KMS-11 (cell line): Measurements from ENCODE around the gene TTC28.
"Not testable (repeated sequence)": the region's sequence is repeated elsewhere in the genome, so short reads cannot be mapped to it uniquely, and the experiment has no call there.

ENCODE experiments used
- H2AFZ ChIP-seq: fragments of 200-600 bp; sonication (generic); 2 replicates; pipeline ENCODE4 v1.6.1; 2016; ENCODE audit warnings: antibody characterized with exemption, mixed run types, low read depth
- H3K27ac ChIP-seq: fragments of 200-600 bp; sonication (generic); 2 replicates; pipeline ENCODE4 v1.6.1; 2016; ENCODE audit warnings: mild to moderate bottlenecking, mixed run types
- H3K27me3 ChIP-seq: fragments of 200-600 bp; sonication (generic); 2 replicates; pipeline ENCODE4 v1.6.1; 2017; ENCODE audit warnings: mild to moderate bottlenecking, low read depth, mixed run types, moderate library complexity; ENCODE audit not compliant: insufficient read depth
- H3K36me3 ChIP-seq: fragments of 200-600 bp; sonication (generic); 2 replicates; pipeline ENCODE4 v1.6.1; 2017; ENCODE audit warnings: mild to moderate bottlenecking, mixed run types; ENCODE audit not compliant: insufficient read depth
- H3K4me1 ChIP-seq: fragments of 200-600 bp; sonication (generic); 2 replicates; pipeline ENCODE4 v1.6.1; 2016; ENCODE audit warnings: mild to moderate bottlenecking, low read depth, mixed run types; ENCODE audit not compliant: poor library complexity, severe bottlenecking
- H3K4me2 ChIP-seq: fragments of 200-600 bp; sonication (generic); 2 replicates; pipeline ENCODE4 v1.7.0; 2016; ENCODE audit warnings: mild to moderate bottlenecking, mixed run types
- H3K4me3 ChIP-seq: fragments of 200-600 bp; sonication (generic); IDR thresholded peaks from 2 replicates; pipeline ENCODE4 v1.6.1; 2017; ENCODE audit warnings: low read depth, low read length, mixed read lengths; ENCODE audit not compliant: insufficient read depth
- H3K79me2 ChIP-seq: fragments of 200-600 bp; sonication (generic); 2 replicates; pipeline ENCODE4 v1.6.1; 2016; ENCODE audit warnings: low read depth, mixed run types; ENCODE audit not compliant: insufficient read depth
- H3K9ac ChIP-seq: fragments of 200-600 bp; sonication (generic); 2 replicates; pipeline ENCODE4 v1.6.1; 2016; ENCODE audit warnings: mild to moderate bottlenecking, mixed run types
- H4K20me1 ChIP-seq: fragments of 200-600 bp; sonication (generic); 2 replicates; pipeline ENCODE4 v1.6.1; 2016; ENCODE audit warnings: mild to moderate bottlenecking, mixed run types; ENCODE audit not compliant: insufficient read depth
- TF ChIP-seq, protein P1 (sequence below): fragments of 200-600 bp; sonication (generic); conservative IDR thresholded peaks from 2 replicates; pipeline ENCODE4 v1.6.1; 2017; ENCODE audit warnings: low read depth, mild to moderate bottlenecking, antibody characterized with exemption, low read length, moderate library complexity, mixed read lengths

The TTC28 gene

DNA sequence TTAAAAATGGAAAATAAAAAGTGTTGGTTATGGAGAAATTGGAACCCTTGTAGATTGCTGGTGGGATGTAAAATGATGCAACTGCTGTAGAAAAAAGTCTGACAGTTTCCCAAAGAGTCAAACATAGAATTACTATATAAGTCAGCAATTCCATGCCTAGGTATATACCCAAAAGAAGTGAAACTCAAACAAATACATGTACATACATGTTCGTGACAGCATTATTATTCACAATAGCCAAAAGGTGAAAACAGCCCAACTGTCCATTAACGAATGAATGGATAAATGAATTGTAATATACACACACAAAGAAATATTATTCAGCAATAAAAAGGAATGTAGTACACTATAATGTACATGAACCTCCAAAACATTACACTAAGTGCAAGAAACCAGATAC is 116.0 kb downstream of the TTC28 start:
- H3K27ac ChIP-seq = no peak overlapping the region
- no peaks in the 10 kb centered on the region for H3K4me1 ChIP-seq
- H2AFZ ChIP-seq = no peak overlapping the region
- no peaks in the 10 kb centered on the region for H3K36me3 ChIP-seq
- no peak overlapping the region for H3K4me3 ChIP-seq
- TF ChIP-seq, protein P1, sequence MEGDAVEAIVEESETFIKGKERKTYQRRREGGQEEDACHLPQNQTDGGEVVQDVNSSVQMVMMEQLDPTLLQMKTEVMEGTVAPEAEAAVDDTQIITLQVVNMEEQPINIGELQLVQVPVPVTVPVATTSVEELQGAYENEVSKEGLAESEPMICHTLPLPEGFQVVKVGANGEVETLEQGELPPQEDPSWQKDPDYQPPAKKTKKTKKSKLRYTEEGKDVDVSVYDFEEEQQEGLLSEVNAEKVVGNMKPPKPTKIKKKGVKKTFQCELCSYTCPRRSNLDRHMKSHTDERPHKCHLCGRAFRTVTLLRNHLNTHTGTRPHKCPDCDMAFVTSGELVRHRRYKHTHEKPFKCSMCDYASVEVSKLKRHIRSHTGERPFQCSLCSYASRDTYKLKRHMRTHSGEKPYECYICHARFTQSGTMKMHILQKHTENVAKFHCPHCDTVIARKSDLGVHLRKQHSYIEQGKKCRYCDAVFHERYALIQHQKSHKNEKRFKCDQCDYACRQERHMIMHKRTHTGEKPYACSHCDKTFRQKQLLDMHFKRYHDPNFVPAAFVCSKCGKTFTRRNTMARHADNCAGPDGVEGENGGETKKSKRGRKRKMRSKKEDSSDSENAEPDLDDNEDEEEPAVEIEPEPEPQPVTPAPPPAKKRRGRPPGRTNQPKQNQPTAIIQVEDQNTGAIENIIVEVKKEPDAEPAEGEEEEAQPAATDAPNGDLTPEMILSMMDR = no peak
- no peaks in the 10 kb centered on the region for H3K79me2 ChIP-seq
- H3K27me3 ChIP-seq = no peaks in the 10 kb centered on the region
- no peak overlapping the region for H3K9ac ChIP-seq
- no peak overlapping the region for H3K4me2 ChIP-seq
- no peaks in the 10 kb centered on the region for H4K20me1 ChIP-seq

DNA sequence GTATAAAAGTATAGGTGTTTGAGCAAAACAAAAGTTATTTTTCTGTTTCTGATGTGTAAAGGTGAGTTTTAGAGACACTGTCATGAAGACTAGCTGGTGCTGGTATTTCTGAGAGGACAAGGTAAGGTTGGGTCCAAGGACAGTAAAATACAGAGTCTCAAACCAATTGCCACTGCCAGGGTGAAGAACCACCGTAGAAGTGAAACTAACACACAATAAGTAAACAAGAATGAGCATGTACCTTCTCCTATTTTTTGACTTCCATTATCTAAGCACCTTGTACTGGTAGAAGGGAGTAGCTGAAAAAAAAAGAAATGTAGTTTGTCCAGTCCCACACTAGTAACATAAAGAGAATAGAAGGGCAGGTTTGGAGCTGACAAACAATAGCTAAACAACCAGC is 117.3 kb downstream of the TTC28 start:
- Histone ChIP-seq H3K36me3 (no peaks in the 10 kb centered on the region), H3K4me1 (no peaks in the 10 kb centered on the region), H3K9ac (no peak overlapping the region), H3K27me3 (no peaks in the 10 kb centered on the region), H3K4me2 (no peak overlapping the region), H4K20me1 (no peaks in the 10 kb centered on the region), H2AFZ (no peak overlapping the region), H3K4me3 (no peak overlapping the region), H3K27ac (no peak overlapping the region), H3K79me2 (no peaks in the 10 kb centered on the region)
- TF ChIP-seq, protein P1 = no peak

DNA sequence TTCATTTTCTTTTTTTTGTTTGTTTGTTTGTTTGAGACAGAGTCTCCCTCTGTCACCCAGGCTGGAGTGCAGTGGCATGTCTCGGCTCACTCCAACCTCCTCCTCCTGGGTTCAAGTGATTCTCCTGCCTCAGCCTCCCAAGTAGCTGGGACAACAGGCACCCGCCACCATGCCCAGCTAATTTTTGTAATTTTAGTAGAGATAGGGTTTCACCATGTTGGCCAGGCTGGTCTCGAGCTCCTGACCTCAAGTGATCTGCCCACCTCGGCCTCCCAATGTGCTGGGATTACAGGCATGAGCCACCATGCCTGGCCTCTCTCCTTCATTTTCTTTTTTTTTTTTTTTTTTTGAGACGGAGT is 118.9 kb downstream of the TTC28 start:
- not testable (repeated sequence) for H3K4me2 ChIP-seq, H3K27me3 ChIP-seq, H3K9ac ChIP-seq, H3K4me3 ChIP-seq, H4K20me1 ChIP-seq, H3K27ac ChIP-seq, H3K36me3 ChIP-seq, H2AFZ ChIP-seq, H3K79me2 ChIP-seq, H3K4me1 ChIP-seq

DNA sequence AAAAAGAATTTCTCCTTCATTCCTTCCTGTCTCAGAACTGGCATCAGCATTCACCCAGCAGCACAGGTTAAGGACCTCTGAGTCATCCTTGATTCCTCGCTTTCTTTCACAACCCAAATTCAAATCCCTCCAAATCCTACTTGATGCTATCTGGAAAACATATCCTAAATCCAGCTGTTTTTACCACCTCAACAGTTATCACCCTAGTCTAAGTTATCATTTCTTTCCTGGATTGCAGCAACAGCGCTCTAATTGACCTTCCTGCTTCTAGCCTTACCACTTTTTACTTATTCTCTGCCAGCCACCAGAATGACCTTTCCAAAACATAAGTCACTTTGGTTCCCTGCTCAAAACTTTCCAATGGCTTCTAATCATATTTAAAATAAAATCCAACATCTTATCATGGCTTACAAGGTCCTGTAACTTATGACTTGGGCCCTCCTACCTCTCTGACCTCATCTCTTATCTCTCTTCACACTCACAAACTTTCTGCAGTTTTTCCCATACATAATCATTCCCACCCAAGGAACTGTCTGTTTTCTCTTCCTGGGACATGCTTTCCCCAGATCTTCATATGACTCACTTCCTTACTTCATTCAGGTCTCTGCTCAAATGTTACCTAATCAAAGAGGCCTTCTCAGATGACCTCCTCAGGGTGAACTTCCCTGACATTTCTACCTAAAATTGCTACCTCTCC is 119.4 kb downstream of the TTC28 start:
- H3K36me3 ChIP-seq = no peaks in the 10 kb centered on the region
- no peak overlapping the region for H3K27ac ChIP-seq
- H3K79me2 ChIP-seq = no peaks in the 10 kb centered on the region
- TF ChIP-seq, protein P1 = no peak
- no peaks in the 10 kb centered on the region for H4K20me1 ChIP-seq
- H3K4me1 ChIP-seq = no peaks in the 10 kb centered on the region
- no peaks in the 10 kb centered on the region for H3K27me3 ChIP-seq
- no peak overlapping the region for H3K4me3 ChIP-seq
- H3K9ac ChIP-seq = no peak overlapping the region
- H3K4me2 ChIP-seq = no peak overlapping the region
- H2AFZ ChIP-seq = no peak overlapping the region

DNA sequence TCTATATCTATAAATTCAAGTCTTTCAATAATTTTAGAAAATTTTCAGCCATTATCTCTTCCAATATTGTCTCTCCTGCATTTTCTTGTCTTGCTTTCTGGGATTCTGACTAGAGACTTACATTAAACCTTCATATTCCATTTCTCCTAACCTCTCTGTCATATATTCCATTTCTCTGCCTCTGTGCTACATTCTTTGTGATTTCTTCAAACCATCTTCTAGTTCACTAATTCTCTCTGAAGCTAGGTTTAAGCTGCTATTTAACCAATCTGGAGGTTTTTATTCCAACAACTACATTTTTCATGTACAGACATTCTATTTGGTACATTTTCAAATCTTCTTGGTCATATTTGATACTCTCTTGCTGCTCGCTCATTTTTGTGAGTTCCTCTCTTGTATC is 122.5 kb downstream of the TTC28 start:
- H3K4me2 ChIP-seq = no peak overlapping the region
- TF ChIP-seq, protein P1 = no peak
- H3K36me3 ChIP-seq = no peaks in the 10 kb centered on the region
- no peaks in the 10 kb centered on the region for H3K4me1 ChIP-seq
- H4K20me1 ChIP-seq = no peaks in the 10 kb centered on the region
- no peak overlapping the region for H2AFZ ChIP-seq
- no peaks in the 10 kb centered on the region for H3K79me2 ChIP-seq
- H3K27ac ChIP-seq = no peak overlapping the region
- no peaks in the 10 kb centered on the region for H3K27me3 ChIP-seq
- no peak overlapping the region for H3K4me3 ChIP-seq
- H3K9ac ChIP-seq = no peak overlapping the region

DNA sequence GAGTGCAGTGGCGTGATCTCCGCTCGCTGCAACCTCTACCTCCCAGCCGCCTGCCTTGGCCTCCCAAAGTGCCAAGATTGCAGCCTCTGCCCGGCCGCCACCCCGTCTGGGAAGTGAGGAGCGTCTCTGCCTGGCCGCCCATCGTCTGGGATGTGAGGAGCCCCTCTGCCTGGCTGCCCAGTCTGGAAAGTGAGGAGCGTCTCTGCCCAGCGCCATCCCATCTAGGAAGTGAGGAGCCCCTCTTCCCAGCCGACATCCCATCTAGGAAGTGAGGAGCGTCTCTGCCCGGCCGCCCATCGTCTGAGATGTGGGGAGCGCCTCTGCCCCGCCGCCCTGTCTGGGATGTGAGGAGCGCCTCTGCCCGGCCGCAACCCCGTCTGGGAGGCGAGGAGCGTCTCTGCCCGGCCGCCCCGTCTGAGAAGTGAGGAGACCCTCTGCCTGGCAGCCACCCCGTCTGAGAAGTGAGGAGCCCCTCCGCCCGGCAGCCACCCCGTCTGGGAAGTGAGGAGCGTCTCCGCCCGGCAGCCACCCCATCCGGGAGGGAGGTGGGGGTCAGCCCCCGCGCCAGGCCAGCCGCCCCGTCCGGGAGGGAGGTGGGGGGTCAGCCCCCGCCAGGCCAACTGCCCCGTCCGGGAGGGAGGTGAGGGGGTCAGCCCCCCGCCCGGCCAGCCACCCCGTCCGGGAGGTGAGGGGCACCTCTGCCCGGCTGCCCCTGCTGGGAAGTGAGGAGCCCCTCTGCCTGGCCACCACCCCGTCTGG is 126.4 kb downstream of the TTC28 start:
- H3K36me3 ChIP-seq, H3K4me1 ChIP-seq, H4K20me1 ChIP-seq, H3K27ac ChIP-seq, H2AFZ ChIP-seq, H3K9ac ChIP-seq, H3K4me2 ChIP-seq, H3K4me3 ChIP-seq, H3K27me3 ChIP-seq, H3K79me2 ChIP-seq: not testable (repeated sequence)
